ENCODE data around the gene PLTP. TPM values are rescaled to one million over a fixed set of nuclear protein-coding genes. Genes with fewer than 3 reads are reported as not detected.
"Not testable (repeated sequence)": the region's sequence is repeated elsewhere in the genome, so short reads cannot be mapped to it uniquely, and the experiment has no call there.

PLTP gene
- total RNA-seq: 1 to 10 TPM; 4.3 to 4.8 TPM

- peaks cover 21% of the 10 kb centered on the region for H3K27me3 Mint-ChIP-seq (ENCODE audit: low read depth)
- H3K27ac Mint-ChIP-seq: no peak within 1 kb of the TSS
- H3K36me3 Mint-ChIP-seq (ENCODE audit: low read depth): no peaks in the 10 kb centered on the region
- CTCF ChIA-PET: no interaction called here
- H3K9me3 Mint-ChIP-seq: no peaks in the 10 kb centered on the region
- intact Hi-C loops (cut with micrococcal nuclease): loop anchor here (1.0 kb wide), 1 partner anchor 22 kb away; no protein-coding TSS in a partner anchor
- peak within 1 kb of the TSS; percentile 82 for H3K4me3 Mint-ChIP-seq
- H3K4me1 Mint-ChIP-seq (ENCODE audit: low read depth): peaks cover 20% of the 10 kb centered on the region
- DNase-seq: peak; percentile 27
These were observed at the start of gene PLTP for GRCh38 chr20:45911486-45912343. TSS of gene PLTP (minus strand) at chr20:45912155. CDS start at chr20:45911452, 703 bp downstream.

GRCh38 chr20:45959956-45960630, 48.1 kb upstream of the PLTP start:
- no peaks in the 10 kb centered on the region for H3K4me1 Mint-ChIP-seq (ENCODE audit: low read depth)
- CTCF ChIA-PET: interaction anchor here (0.9 to 5.7 kb wide), 3 partner anchors 9 to 135 kb away, joined by 4 to 62 read pairs (median 22); no protein-coding TSS in a partner anchor
- intact Hi-C loops (cut with micrococcal nuclease): no loop called here
- no peak overlapping the region for H3K4me3 Mint-ChIP-seq
- H3K27ac Mint-ChIP-seq: no peak overlapping the region
- H3K27me3 Mint-ChIP-seq (ENCODE audit: low read depth): no peaks in the 10 kb centered on the region
- no peaks in the 10 kb centered on the region for H3K9me3 Mint-ChIP-seq
- peaks cover 35% of the 10 kb centered on the region for H3K36me3 Mint-ChIP-seq (ENCODE audit: low read depth)
- no peak for DNase-seq

- DNase-seq: no peak
- H3K4me3 Mint-ChIP-seq: no peak overlapping the region
- peaks cover 32% of the 10 kb centered on the region for H3K36me3 Mint-ChIP-seq (ENCODE audit: low read depth)
- no peaks in the 10 kb centered on the region for H3K27me3 Mint-ChIP-seq (ENCODE audit: low read depth)
- no peak overlapping the region for H3K27ac Mint-ChIP-seq
- CTCF ChIA-PET: interaction anchor here (5.7 kb wide), 1 partner anchor 10 kb away, joined by 62 read pairs; no protein-coding TSS in a partner anchor
- H3K4me1 Mint-ChIP-seq (ENCODE audit: low read depth): no peaks in the 10 kb centered on the region
- intact Hi-C loops (cut with micrococcal nuclease): no loop called here
- no peaks in the 10 kb centered on the region for H3K9me3 Mint-ChIP-seq
These were observed 47.2 kb upstream of the PLTP start for GRCh38 chr20:45959126-45959525.

GRCh38 chr20:45958593-45958992, 46.6 kb upstream of the PLTP start:
- H3K4me3 Mint-ChIP-seq: no peak overlapping the region
- no peaks in the 10 kb centered on the region for H3K9me3 Mint-ChIP-seq
- CTCF ChIA-PET: interaction anchor here (5.7 kb wide), 1 partner anchor 11 kb away, joined by 62 read pairs; no protein-coding TSS in a partner anchor
- H3K36me3 Mint-ChIP-seq (ENCODE audit: low read depth): peaks cover 31% of the 10 kb centered on the region
- intact Hi-C loops (cut with micrococcal nuclease): no loop called here
- H3K4me1 Mint-ChIP-seq (ENCODE audit: low read depth): no peaks in the 10 kb centered on the region
- DNase-seq: no peak
- H3K27me3 Mint-ChIP-seq (ENCODE audit: low read depth): no peaks in the 10 kb centered on the region
- no peak overlapping the region for H3K27ac Mint-ChIP-seq

GRCh38 chr20:45957021-45957941, 45.3 kb upstream of the PLTP start:
- Mint-ChIP-seq H3K36me3 (ENCODE audit: low read depth) (peaks cover 29% of the 10 kb centered on the region), H3K9me3 (no peaks in the 10 kb centered on the region), H3K4me1 (ENCODE audit: low read depth) (no peaks in the 10 kb centered on the region), H3K27me3 (ENCODE audit: low read depth) (no peaks in the 10 kb centered on the region), H3K27ac (no peak overlapping the region), H3K4me3 (no peak overlapping the region)
- no peak for DNase-seq
- intact Hi-C loops (cut with micrococcal nuclease): no loop called here
- CTCF ChIA-PET: interaction anchor here (5.7 kb wide), 1 partner anchor 12 kb away, joined by 62 read pairs; no protein-coding TSS in a partner anchor

GRCh38 chr20:45956326-45956725, 44.4 kb upstream of the PLTP start:
- CTCF ChIA-PET, H3K4me3 Mint-ChIP-seq: not testable (repeated sequence)
- peaks cover 35% of the 10 kb centered on the region for H3K36me3 Mint-ChIP-seq (ENCODE audit: low read depth)

GRCh38 chr20:45953672-45954071, 41.7 kb upstream of the PLTP start:
- H3K4me1 Mint-ChIP-seq (ENCODE audit: low read depth): no peaks in the 10 kb centered on the region
- intact Hi-C loops (cut with micrococcal nuclease): no loop called here
- H3K36me3 Mint-ChIP-seq (ENCODE audit: low read depth): peaks cover 18% of the 10 kb centered on the region
- CTCF ChIA-PET: interaction anchor here (0.9 to 4.0 kb wide), 2 partner anchors 15 to 20 kb away, joined by 3 to 29 read pairs; no protein-coding TSS in a partner anchor
- H3K9me3 Mint-ChIP-seq: no peaks in the 10 kb centered on the region
- no peak overlapping the region for H3K4me3 Mint-ChIP-seq
- H3K27me3 Mint-ChIP-seq (ENCODE audit: low read depth): no peaks in the 10 kb centered on the region
- DNase-seq: no peak
- H3K27ac Mint-ChIP-seq: no peak overlapping the region

More at GRCh38 chr20:45956326-45956725, 44.4 kb upstream of the PLTP start:
- DNase-seq; H3K27me3 Mint-ChIP-seq (ENCODE audit: low read depth); H3K9me3 Mint-ChIP-seq; intact Hi-C loops (cut with micrococcal nuclease); H3K4me1 Mint-ChIP-seq (ENCODE audit: low read depth); H3K27ac Mint-ChIP-seq: not testable (repeated sequence)

- CTCF ChIA-PET: interaction anchor here (0.8 to 4.0 kb wide), 3 partner anchors 10 to 19 kb away, joined by 3 to 29 read pairs (median 3); no protein-coding TSS in a partner anchor
- Mint-ChIP-seq H3K27ac (no peak overlapping the region), H3K27me3 (ENCODE audit: low read depth) (no peaks in the 10 kb centered on the region), H3K4me3 (no peak overlapping the region), H3K9me3 (no peaks in the 10 kb centered on the region), H3K36me3 (ENCODE audit: low read depth) (peaks cover 18% of the 10 kb centered on the region), H3K4me1 (ENCODE audit: low read depth) (no peaks in the 10 kb centered on the region)
- intact Hi-C loops (cut with micrococcal nuclease): no loop called here
- no peak for DNase-seq
These were observed 40.9 kb upstream of the PLTP start for GRCh38 chr20:45952861-45953260.

- Mint-ChIP-seq H3K4me1 (ENCODE audit: low read depth) (no peaks in the 10 kb centered on the region), H3K27me3 (ENCODE audit: low read depth) (no peaks in the 10 kb centered on the region), H3K36me3 (ENCODE audit: low read depth) (peaks cover 18% of the 10 kb centered on the region), H3K4me3 (no peak overlapping the region), H3K9me3 (no peaks in the 10 kb centered on the region), H3K27ac (no peak overlapping the region)
- intact Hi-C loops (cut with micrococcal nuclease): no loop called here
- no peak for DNase-seq
- CTCF ChIA-PET: interaction anchor here (0.8 to 4.0 kb wide), 2 partner anchors 10 to 17 kb away, joined by 3 to 29 read pairs; no protein-coding TSS in a partner anchor
These were observed 40.2 kb upstream of the PLTP start for GRCh38 chr20:45951925-45952834.

GRCh38 chr20:45950330-45950646, 38.3 kb upstream of the PLTP start:
- H3K4me3 Mint-ChIP-seq: no peak overlapping the region
- H3K4me1 Mint-ChIP-seq (ENCODE audit: low read depth): no peaks in the 10 kb centered on the region
- intact Hi-C loops (cut with micrococcal nuclease): no loop called here
- peaks cover 17% of the 10 kb centered on the region for H3K36me3 Mint-ChIP-seq (ENCODE audit: low read depth)
- no peaks in the 10 kb centered on the region for H3K9me3 Mint-ChIP-seq
- no peak overlapping the region for H3K27ac Mint-ChIP-seq
- no peak for DNase-seq
- CTCF ChIA-PET: interaction anchor here (4.3 kb wide), 1 partner anchor 20 kb away, joined by 19 read pairs; no protein-coding TSS in a partner anchor
- H3K27me3 Mint-ChIP-seq (ENCODE audit: low read depth): no peaks in the 10 kb centered on the region
